ENCODE results near the gene B4GALT4. TPM values are rescaled to one million over a fixed set of nuclear protein-coding genes. Genes with fewer than 3 reads are reported as not detected.

The B4GALT4 gene
- total and polyA plus RNA-seq, 12 donors, result 9.0 to 23.2 (median 11.6) TPM

DNA sequence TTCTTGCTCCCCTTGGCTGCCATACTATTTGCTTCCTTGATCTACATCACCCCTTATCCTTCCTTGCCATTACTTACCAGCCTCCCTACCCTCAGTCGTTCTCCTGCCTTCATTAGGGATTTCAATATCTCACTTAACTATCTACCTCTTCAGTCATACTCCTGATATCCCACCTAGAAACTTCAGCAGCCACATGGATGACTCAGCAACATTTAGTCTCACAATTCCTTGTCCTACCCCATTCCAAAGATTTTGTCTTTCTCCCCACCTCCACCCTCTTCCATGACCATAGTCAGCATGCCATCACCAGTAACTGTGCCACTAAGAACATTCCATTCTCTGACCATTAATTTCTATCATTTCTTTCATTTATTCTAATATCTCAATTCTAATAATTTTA, 48.9 kb downstream of the B4GALT4 start:
- Histone ChIP-seq H3K27me3 (no peaks in the 10 kb centered on the region), H3K4me3 (no peak overlapping the region), H3K4me1 (no peaks in the 10 kb centered on the region), H3K9me3 (no peaks in the 10 kb centered on the region), H3K36me3 (no peaks in the 10 kb centered on the region), H3K27ac (no peak overlapping the region)
- DNase-seq (no peak), ATAC-seq (no peak)
- no peak for TF ChIP-seq CTCF (IDR thresholded peaks at IDR 0.05)
- 81 to 92% methylated on average over 1 of the region's 1 CpG for WGBS, 2 donors
- intact Hi-C loops (cut with DNase I), result no loop called here

DNA sequence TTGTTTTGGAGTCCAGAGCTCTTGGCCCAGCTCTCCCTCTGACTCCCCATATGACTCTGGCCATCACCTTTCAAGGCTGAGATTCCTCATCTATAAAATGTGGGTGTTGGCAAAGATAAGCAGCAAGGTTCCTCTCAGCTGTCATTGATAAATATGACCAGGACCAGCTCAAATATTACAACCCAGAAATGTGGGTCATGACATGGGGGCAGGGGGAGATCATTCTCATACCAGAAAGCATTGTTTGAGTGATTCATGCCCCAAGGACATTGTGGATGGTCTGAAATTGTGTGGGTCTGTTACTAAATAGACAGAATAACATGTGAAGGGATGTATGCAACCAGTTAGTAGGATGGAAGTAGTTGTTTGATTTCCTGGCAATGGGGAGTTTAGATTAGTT, 53.4 kb downstream of the B4GALT4 start:
- no peaks in the 10 kb centered on the region for H3K9me3 ChIP-seq
- H3K27ac ChIP-seq, result no peak overlapping the region
- no peaks in the 10 kb centered on the region for H3K27me3 ChIP-seq
- no peak for TF ChIP-seq CTCF (IDR thresholded peaks at IDR 0.05)
- H3K4me3 ChIP-seq, result no peak overlapping the region
- intact Hi-C loops (cut with DNase I), result no loop called here
- ATAC-seq, result no peak
- no peaks in the 10 kb centered on the region for H3K36me3 ChIP-seq
- DNase-seq, result no peak
- no peaks in the 10 kb centered on the region for H3K4me1 ChIP-seq

DNA sequence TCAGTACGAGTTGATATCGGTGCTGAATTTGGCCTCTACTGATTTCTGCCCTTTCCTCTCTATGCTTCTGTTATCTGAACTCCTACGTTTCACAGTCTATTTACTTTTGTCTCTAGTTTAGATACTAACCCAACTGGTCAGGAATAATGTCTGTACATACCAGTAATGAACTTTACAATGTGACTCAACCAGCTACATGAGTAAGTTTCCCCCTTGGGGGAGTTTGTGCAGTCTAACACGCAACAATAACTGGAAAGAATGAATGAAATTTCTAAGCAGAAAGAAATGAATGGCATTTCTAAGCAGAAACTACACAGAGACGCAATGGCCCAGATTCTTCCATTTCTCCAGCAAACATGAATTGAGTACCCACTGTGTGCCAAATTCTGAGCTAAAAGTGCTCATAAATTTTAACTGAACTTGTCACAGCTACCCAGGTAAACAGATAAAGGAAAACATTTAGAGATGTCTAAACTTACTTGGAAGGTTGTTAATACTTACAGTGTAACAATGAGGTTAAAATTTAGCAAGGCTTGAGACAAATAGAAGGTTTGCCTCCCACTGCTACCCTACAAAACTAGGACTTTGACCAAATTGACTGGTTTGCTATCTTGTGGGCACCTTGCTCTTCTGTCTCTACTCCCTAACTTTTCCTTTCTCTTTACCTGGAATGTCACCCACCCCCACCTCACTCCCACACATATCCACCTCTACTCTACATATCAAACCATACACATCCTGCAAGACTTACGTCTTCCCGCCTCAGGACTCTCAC, 55.7 kb downstream of the B4GALT4 start:
- 75 to 79% methylated on average over 7 of the region's 7 CpGs for WGBS, 2 donors
- no peak overlapping the region for H3K27ac ChIP-seq
- no peak for TF ChIP-seq CTCF (IDR thresholded peaks at IDR 0.05)
- H3K4me1 ChIP-seq, result no peaks in the 10 kb centered on the region
- ATAC-seq, result no peak
- no peak overlapping the region for H3K4me3 ChIP-seq
- no peaks in the 10 kb centered on the region for H3K9me3 ChIP-seq
- no peaks in the 10 kb centered on the region for H3K36me3 ChIP-seq
- DNase-seq, result no peak
- H3K27me3 ChIP-seq, result no peaks in the 10 kb centered on the region
- intact Hi-C loops (cut with DNase I), result no loop called here

DNA sequence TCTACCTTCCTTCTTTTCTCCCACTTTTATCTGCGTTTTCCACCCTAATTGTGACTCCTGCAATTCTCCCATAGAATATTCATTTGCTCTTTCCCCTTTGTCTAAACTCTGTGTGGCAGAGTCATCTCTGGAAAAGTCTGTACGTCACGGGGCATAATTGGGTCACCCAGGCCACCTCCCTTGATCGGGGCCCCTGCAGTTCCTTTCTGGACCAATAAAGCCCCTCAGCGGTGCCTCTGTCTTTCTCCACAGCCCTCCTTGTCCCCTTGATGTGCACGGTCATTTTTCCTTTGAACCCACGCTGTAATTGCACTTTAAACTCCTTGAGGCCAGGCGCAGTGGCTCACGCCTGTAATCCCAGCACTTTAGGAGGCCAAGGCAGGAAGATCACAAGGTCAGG, 56.6 kb downstream of the B4GALT4 start:
- Histone ChIP-seq H3K27me3 (no peaks in the 10 kb centered on the region), H3K36me3 (no peaks in the 10 kb centered on the region), H3K4me1 (no peaks in the 10 kb centered on the region), H3K4me3 (no peak overlapping the region), H3K9me3 (no peaks in the 10 kb centered on the region), H3K27ac (no peak overlapping the region)
- no peak for TF ChIP-seq CTCF (IDR thresholded peaks at IDR 0.05)
- DNase-seq, result no peak
- 84 to 88% methylated on average over 9 of the region's 9 CpGs for WGBS, 2 donors
- ATAC-seq, result no peak
- intact Hi-C loops (cut with DNase I), result no loop called here

Data from heart right ventricle (tissue), 16 donors.